BJ (cell line): Measurements from ENCODE around the gene DYRK1A. TPM values are rescaled to one million over a fixed set of nuclear protein-coding genes. Genes with fewer than 3 reads are reported as not detected.

ENCODE experiments used
- CTCF ChIA-PET: fragments of 350-600 bp; formaldehyde crosslinking; extraction: SDS; loops from one replicate; lab custom pipeline; 2021; ENCODE audit warnings: antibody characterized with exemption, inconsistent platforms; lab: Yijun Ruan, JAX
- POLR2A ChIA-PET: fragments of 300-600 bp; sonication (Branson Sonifier 250); formaldehyde crosslinking; extraction: SDS; loops from one replicate; lab custom pipeline; 2021; ENCODE audit warnings: antibody characterized with exemption; lab: Charles Lee
- DNase-seq: peaks from one replicate; pipeline ENCODE4 v3.0.0-alpha.2; 2011; ENCODE audit warnings: low read depth
- H3K27me3 ChIP-seq: 2 replicates; pipeline ENCODE4 v1.6.0; 2011; ENCODE audit warnings: low read length; ENCODE audit not compliant: control insufficient read depth, insufficient read depth
- H3K36me3 ChIP-seq: 2 replicates; pipeline ENCODE4 v1.5.1; 2011; ENCODE audit warnings: low read length; ENCODE audit not compliant: control insufficient read depth, insufficient read depth
- H3K4me3 ChIP-seq: 2 replicates; pipeline ENCODE4 v1.5.1; 2011; ENCODE audit warnings: low read depth, mild to moderate bottlenecking, control low read depth, low read length
- CTCF ChIP-seq: IDR thresholded peaks from 2 replicates; pipeline ENCODE4 v1.5.1; 2011; ENCODE audit warnings: low read depth, mild to moderate bottlenecking, control low read depth, inconsistent platforms, low read length, moderate library complexity; ENCODE audit not compliant: insufficient read depth
- polyA plus RNA-seq: library from polyadenylated mRNA; depleted of rRNA; stranded (reverse); fragments of >200 nt; gene quantifications from 2 replicates; pipeline ENCODE4 v1.2.3, GENCODE V29; 2011

The DYRK1A gene
- polyA plus RNA-seq, 1 experiment: 55.9 TPM

- DNase-seq: no peak
Measured at GRCh38 chr21:37472581-37472980, 106.0 kb downstream of the DYRK1A start.

GRCh38 chr21:37473491-37473890 is 106.9 kb downstream of the DYRK1A start:
- no peak for DNase-seq
- no peak overlapping the region for H3K4me3 ChIP-seq
- H3K27me3 ChIP-seq: no peaks in the 10 kb centered on the region
- ChIA-PET CTCF (no interaction called here), POLR2A (no interaction called here)
- no peaks in the 10 kb centered on the region; the same call in 1 of the 2 replicates for H3K36me3 ChIP-seq
- TF ChIP-seq CTCF: no peak

More at GRCh38 chr21:37472581-37472980, 106.0 kb downstream of the DYRK1A start:
- ChIA-PET POLR2A (no interaction called here), CTCF (no interaction called here)
- H3K36me3 ChIP-seq: no peaks in the 10 kb centered on the region; the same call in 1 of the 2 replicates
- H3K27me3 ChIP-seq: no peaks in the 10 kb centered on the region
- no peak overlapping the region for H3K4me3 ChIP-seq
- TF ChIP-seq CTCF: no peak

GRCh38 chr21:37474342-37474741 is 107.8 kb downstream of the DYRK1A start:
- CTCF ChIA-PET: interaction anchor here (4.0 kb wide), 1 partner anchor 11 kb away, joined by 15 read pairs; no protein-coding TSS in a partner anchor
- Histone ChIP-seq H3K27me3 (no peaks in the 10 kb centered on the region), H3K4me3 (no peak overlapping the region), H3K36me3 (no peaks in the 10 kb centered on the region; the same call in 1 of the 2 replicates)
- no peak for DNase-seq
- TF ChIP-seq CTCF: no peak
- POLR2A ChIA-PET: no interaction called here

GRCh38 chr21:37475186-37475868 is 108.8 kb downstream of the DYRK1A start:
- TF ChIP-seq CTCF: no peak
- Histone ChIP-seq H3K36me3 (no peaks in the 10 kb centered on the region), H3K4me3 (no peak overlapping the region), H3K27me3 (no peaks in the 10 kb centered on the region)
- POLR2A ChIA-PET: no interaction called here
- no peak for DNase-seq
- CTCF ChIA-PET: interaction anchor here (0.5 to 4.0 kb wide), 2 partner anchors 12 to 14 kb away, joined by 3 to 15 read pairs; no protein-coding TSS in a partner anchor

GRCh38 chr21:37478794-37479193 is 112.2 kb downstream of the DYRK1A start:
- no peak for DNase-seq
- POLR2A ChIA-PET: no interaction called here
- CTCF ChIA-PET: interaction anchor here (0.8 kb wide), 1 partner anchor 18 kb away, joined by 3 read pairs; no protein-coding TSS in a partner anchor
- no peaks in the 10 kb centered on the region for H3K27me3 ChIP-seq
- TF ChIP-seq CTCF: no peak
- H3K36me3 ChIP-seq: peaks cover 4% of the 10 kb centered on the region
- H3K4me3 ChIP-seq: no peak overlapping the region
